Measurements from ENCODE around the gene TPD52L1. TPM values are rescaled to one million over a fixed set of nuclear protein-coding genes. Genes with fewer than 3 reads are reported as not detected.
A peak's percentile ranks its signal among the peaks of the same experiment; 100 is the strongest.
"Not testable (repeated sequence)": the region's sequence is repeated elsewhere in the genome, so short reads cannot be mapped to it uniquely, and the experiment has no call there.

Gene TPD52L1
- total and polyA plus RNA-seq, 2 of the 13 experiments (the other 11 are each of a cell fraction or from before 2014, with no cell fraction given): 0.49 to 0.53 TPM

DNA sequence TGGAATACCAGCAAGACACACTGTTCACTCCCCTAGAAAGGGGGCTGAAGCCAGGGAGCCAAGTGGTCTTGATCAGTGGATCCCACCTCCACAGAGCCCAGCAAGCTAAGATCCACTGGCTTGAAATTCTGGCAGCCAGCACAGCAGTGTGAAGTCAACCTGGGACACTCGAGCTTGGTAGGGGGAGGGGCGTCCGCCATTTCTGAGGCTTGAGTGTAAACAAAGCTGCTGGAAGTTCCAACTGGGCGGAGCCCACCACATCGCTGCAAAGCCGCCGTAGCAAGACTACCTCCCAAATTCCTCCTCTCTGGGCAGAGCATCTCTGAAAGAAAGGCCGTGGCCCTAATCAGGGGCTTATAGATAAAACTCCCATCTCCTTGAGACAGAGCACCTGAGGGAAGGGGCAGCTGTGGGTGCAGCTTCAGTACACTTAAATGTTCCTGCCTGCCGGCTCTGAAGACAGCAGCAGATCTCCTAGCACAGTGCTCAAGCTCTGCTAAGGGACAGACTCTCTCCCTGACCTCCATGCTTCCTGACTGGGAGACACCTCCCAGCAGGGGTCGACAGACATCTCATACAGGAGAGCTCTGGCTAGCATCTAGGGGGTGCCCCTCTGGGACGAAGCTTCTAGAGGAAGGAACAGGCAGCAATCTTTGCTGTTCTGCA is 126.9 kb downstream of the TPD52L1 start:
- H3K79me2 ChIP-seq (ENCODE audit: insufficient read depth, low read length); ATAC-seq; H3K27ac ChIP-seq (ENCODE audit: extremely low read length, insufficient read depth, low read length); intact Hi-C loops (cut with micrococcal nuclease; ENCODE audit: unreplicated experiment); H3K4me2 ChIP-seq (ENCODE audit: low read depth, low read length); in situ Hi-C loops (cut with HindIII; ENCODE audit: extremely low pct_ligation_motif_present, low pct_unique_long_range_greater_than_20kb); H3K9me3 ChIP-seq (ENCODE audit: low read length); POLR2A ChIA-PET; H2AFZ ChIP-seq (ENCODE audit: low read length); H3K4me3 ChIP-seq (replicated peaks in 1 of 3; ENCODE audit: insufficient read depth in 1 of 3, low read depth in 2 of 3, low read length in 3 of 3); H3K9ac ChIP-seq (ENCODE audit: insufficient read depth, low read depth, low read length); H3K27me3 ChIP-seq (ENCODE audit: control insufficient read depth in 1 of 2, insufficient read depth in 2 of 2, low read length in 2 of 2); FAIRE-seq; H3K4me1 ChIP-seq (ENCODE audit: insufficient read depth, low read length); CTCF ChIA-PET (ENCODE audit: low intra/inter-chr PET ratio, low total read pairs); DNase-seq (ENCODE audit: low spot score); BruUV-seq (replicated peaks); H4K20me1 ChIP-seq (ENCODE audit: insufficient read depth, low read length): not testable (repeated sequence)
- WGBS (ENCODE audit: low lambda C conversion rate): 93% methylated on average over 11 of the region's 11 CpGs
- peaks cover 10 to 29% of the 10 kb centered on the region in 2 experiments; a peak in 4 of 5 replicates for H3K36me3 ChIP-seq (replicated peaks in 1 of 2; ENCODE audit: control insufficient read depth in 1 of 2, insufficient read depth in 2 of 2, low read length in 2 of 2)
- peak; percentile 41; the same call in 1 of the 2 replicates for TF ChIP-seq ZNF17 (CRISPR knock-in tag; IDR thresholded peaks at IDR 0.05)

DNA sequence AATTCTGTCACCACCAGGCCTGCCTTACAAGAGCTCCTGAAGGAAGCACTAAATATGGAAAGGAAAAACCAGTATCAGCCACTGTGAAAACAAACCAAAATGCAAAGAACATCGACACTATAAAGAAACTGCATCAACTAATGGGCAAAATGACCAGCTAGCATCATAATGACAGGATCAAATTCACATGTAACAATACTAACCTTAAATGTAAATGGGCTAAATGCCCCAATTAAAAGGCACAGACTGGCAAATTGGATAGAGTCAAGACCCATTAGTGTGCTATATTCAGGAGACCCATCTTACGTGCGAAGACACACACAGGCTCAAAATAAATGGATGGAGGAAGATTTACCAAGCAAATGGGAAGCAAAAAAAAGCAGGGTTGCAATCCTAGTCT is 128.9 kb downstream of the TPD52L1 start:
- Histone ChIP-seq H3K36me3 (replicated peaks in 1 of 2; ENCODE audit: control insufficient read depth in 1 of 2, insufficient read depth in 2 of 2, low read length in 2 of 2) (peaks cover 8 to 19% of the 10 kb centered on the region in 2 experiments; a peak in 4 of 5 replicates), H3K9me3 (ENCODE audit: low read length) (peaks cover 10% of the 10 kb centered on the region; the same call in 1 of the 2 replicates)
- POLR2A ChIA-PET; H4K20me1 ChIP-seq (ENCODE audit: insufficient read depth, low read length); H3K4me2 ChIP-seq (ENCODE audit: low read depth, low read length); H3K9ac ChIP-seq (ENCODE audit: insufficient read depth, low read depth, low read length); H3K27ac ChIP-seq (ENCODE audit: extremely low read length, insufficient read depth, low read length); DNase-seq (ENCODE audit: low spot score); intact Hi-C loops (cut with micrococcal nuclease; ENCODE audit: unreplicated experiment); H2AFZ ChIP-seq (ENCODE audit: low read length); FAIRE-seq; in situ Hi-C loops (cut with HindIII; ENCODE audit: extremely low pct_ligation_motif_present, low pct_unique_long_range_greater_than_20kb); H3K4me3 ChIP-seq (replicated peaks in 1 of 3; ENCODE audit: insufficient read depth in 1 of 3, low read depth in 2 of 3, low read length in 3 of 3); H3K4me1 ChIP-seq (ENCODE audit: insufficient read depth, low read length); ATAC-seq; BruUV-seq (replicated peaks); H3K79me2 ChIP-seq (ENCODE audit: insufficient read depth, low read length); CTCF ChIA-PET (ENCODE audit: low intra/inter-chr PET ratio, low total read pairs); H3K27me3 ChIP-seq (ENCODE audit: control insufficient read depth in 1 of 2, insufficient read depth in 2 of 2, low read length in 2 of 2): not testable (repeated sequence)
- WGBS (ENCODE audit: low lambda C conversion rate): 99% methylated on average over 3 of the region's 3 CpGs
